ENCODE data around the gene ZNF445.
A peak's percentile ranks its signal among the peaks of the same experiment; 100 is the strongest.
"Not testable (repeated sequence)": the region's sequence is repeated elsewhere in the genome, so short reads cannot be mapped to it uniquely, and the experiment has no call there.

ZNF445 gene

DNA sequence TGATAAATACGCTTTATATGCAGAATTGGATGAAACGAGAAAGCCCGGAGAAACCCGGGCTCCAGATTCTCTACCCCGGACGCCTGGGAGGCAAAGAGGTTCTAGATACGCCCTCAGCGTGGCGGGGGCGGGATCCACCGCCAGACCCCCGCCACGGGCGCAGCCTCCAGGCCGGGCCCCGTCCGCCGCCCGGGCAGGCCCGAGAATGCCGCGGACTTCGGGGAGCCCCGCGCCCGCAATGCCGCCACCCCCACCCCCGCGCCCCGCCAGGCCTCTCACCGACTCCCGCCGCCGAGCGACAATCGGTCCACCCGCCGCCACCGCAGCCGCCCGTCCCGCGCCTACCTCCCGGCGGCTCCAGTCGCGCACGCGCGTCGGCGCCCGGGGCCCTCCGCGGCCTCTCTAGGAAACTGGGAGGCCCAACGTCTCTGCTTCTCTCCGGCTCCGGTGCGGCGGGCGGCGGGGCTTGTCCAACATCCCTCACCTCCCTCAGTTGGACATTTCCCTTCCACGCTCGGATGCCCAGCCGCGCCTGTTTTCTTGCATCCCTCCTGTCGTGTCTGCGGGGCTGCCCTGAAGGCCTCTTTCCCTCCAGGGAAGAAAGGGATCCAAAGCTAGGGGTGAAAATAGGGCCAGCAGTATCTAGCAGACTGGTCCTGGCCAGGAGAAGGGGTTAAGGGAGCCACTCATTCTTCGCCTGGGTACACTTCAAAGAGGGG is at the start of gene ZNF445:
ZNF445 (minus strand) TSS at position 359 of the 719 bp plus-strand sequence. CDS start 22,121 bp downstream, outside the sequence.
- peak; percentile 61 for DNase-seq (ENCODE audit: low read depth)

DNA sequence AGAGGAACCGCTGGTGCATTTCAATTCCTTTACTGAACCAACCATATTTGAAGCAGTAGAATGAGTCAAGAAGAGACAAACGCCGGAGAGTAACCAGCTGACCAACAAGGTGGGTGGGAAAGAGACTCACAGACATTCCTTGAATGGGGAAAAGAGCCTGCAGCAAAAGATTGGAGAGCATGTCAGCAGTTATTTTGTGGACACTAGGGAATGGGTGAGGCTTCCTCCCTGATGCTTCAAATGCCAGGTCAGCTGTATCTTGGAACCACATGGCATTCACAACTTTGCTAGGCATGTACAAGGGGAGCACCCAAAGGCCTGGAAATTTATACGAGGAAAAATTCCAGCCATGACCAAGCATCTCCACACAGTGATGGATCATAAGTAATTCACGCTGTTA is 47.6 kb upstream of the ZNF445 start:
- no peak for DNase-seq (ENCODE audit: low read depth)

GRCh38 chr3:44522494-44522933 is 45.0 kb upstream of the ZNF445 start:
- DNase-seq (ENCODE audit: low read depth), result no peak

- no peak for DNase-seq (ENCODE audit: low read depth)
Observed at GRCh38 chr3:44521721-44522120, 44.3 kb upstream of the ZNF445 start.

DNA sequence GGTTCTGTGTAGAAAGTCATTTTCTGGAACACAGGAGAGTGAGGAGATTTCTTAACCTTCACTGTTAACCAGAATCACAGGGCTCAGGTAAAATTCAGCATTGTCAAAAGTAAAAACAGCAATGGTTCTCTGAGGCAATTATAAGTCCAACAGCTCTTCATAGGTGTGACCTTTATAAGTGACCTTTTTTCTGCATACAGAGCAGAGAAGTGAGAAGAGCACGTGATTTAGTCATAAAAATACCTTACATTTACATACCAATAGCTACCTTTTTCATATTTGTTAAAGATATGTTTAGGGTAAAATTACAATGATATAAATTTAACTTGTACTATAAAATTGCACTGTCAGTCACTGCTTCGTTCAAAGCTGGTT is 41.3 kb upstream of the ZNF445 start:
- DNase-seq (ENCODE audit: low read depth), result no peak

- no peak for DNase-seq (ENCODE audit: low read depth)
Observed at GRCh38 chr3:44516230-44516629, 38.8 kb upstream of the ZNF445 start.

DNA sequence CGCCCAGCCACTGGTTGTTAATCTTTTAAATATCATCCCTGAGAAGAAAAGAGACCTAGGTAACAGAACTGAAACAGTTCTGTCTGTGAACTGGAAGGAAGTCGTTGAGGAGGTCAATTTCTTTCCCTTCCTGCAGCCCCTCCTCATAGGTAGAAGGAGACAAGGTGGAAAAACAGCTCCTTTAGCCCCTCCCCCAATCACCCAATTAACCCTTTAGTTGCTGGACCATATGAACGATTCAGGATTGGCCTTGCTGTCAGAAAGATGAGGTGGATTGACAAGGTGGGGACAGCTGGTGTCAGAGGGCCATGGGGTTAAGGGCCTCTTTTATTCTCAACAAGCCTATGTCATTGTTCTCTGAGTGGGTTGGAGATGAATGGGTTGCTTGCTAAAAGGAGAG is 36.0 kb upstream of the ZNF445 start:
- no peak for DNase-seq (ENCODE audit: low read depth)

DNA sequence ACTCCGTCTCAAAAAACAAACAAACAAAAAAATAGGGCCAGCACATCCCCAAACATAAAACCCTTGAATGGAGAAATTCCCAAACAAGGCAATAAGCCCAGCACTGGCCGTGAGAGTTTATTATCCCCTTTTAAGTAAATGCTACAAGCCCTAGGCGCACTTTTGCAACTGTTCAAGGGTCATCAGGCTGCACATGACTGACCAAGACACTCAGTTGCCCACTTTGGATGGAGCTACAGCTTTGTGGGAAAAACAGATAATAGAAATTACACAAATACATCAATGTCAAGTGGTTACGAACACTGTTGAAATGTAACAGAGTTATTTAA is 33.7 kb upstream of the ZNF445 start:
- DNase-seq (ENCODE audit: low read depth), result no peak

DNA sequence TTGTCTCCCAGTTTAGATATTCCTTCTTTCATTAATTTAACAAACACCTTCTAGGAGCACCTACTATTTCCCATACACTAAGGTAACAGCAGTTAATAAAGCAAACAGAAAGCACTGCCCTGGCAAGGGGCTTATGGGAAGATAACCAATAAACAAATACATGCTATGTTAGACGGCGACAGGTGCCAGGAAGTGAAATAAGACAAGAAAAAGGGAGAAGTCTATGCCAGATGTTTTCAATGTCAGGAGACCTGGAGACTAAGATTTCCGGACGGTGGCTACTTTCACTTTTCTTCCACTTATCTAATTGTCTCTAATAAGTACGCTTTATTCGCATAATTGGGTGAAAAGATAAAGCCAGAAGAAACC is 32.5 kb upstream of the ZNF445 start:
- no peak for DNase-seq (ENCODE audit: low read depth)

GRCh38 chr3:44509393-44509921 is 32.0 kb upstream of the ZNF445 start:
- DNase-seq (ENCODE audit: low read depth), result no peak

DNA sequence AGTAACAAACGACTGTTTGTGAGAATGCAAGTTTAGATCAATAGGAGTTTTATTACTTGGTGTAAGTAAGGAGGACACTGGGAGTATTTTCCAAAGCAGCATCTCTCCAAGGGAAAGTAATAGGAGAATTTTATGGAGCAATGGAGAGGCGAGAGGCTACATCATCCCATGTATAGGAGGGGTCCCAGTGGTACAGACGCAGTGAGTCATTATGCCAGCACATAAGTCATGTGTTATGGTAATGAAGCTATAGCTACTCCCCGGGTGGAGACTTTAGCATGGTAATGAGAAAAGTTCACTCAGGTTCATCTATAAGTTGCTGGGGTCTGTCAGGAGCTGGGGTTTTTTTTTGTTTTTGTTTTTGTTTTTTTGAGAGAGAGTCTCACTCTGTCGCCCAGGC is 29.5 kb upstream of the ZNF445 start:
- DNase-seq (ENCODE audit: low read depth), result no peak

GRCh38 chr3:44506556-44506955 is 29.1 kb upstream of the ZNF445 start:
- DNase-seq (ENCODE audit: low read depth), result no peak

DNA sequence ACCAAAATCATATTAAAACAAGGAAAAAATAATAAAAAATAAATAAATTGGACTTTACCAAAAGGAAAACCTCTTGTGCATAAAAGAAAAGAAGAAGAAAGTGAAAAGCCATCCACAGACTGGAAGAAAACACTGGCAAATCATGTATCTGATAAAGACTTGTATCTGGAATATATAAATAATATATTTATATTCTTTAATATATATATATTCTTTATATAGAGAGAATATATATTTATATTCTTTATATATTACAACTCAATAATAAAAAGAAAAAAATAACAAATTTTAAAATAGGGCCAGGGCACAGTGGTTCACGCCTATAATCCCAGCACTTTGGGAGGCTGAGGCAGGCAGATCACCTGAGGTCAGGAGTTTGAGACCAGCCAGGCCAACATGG is 27.1 kb upstream of the ZNF445 start:
- DNase-seq (ENCODE audit: low read depth), result no peak

DNA sequence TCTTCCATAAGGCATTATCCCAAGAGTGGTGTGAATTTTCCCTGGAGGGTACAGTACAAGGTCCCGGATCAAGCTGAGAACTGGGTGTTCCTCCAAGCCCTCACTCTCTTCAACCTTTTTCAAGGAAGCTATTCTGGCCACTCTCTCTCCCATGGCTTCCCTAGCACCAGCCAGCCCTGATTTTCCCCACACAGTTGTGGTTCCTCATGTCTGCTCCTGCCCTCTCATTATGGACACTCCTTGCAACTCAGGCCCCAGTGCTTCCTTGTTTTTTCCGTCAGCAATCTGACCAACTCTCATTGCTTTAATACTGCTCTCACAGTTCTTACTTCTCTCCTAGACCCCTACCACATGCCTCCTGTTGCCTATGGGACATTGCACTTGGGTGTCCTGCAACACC is 25.7 kb upstream of the ZNF445 start:
- DNase-seq (ENCODE audit: low read depth), result not testable (repeated sequence)

DNA sequence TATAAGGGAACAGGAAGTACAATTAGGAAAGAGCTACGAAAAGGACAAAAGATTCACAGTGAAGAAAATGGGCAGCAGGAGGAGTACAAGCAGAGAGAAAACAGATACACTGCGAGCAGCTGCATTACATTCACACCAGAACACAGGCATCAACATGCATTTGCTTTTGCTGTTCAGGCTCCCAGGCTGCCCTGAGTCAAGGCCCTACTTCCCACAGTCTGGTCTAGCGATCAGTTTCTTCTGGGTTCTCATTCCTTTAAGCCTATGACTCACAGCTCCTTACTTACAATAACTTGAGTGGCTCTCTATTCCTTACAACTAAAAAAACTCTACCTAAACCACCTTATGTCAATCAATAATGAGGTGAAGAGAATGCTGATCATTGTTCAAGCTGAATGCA is 24.5 kb upstream of the ZNF445 start:
- no peak for DNase-seq (ENCODE audit: low read depth)

DNA sequence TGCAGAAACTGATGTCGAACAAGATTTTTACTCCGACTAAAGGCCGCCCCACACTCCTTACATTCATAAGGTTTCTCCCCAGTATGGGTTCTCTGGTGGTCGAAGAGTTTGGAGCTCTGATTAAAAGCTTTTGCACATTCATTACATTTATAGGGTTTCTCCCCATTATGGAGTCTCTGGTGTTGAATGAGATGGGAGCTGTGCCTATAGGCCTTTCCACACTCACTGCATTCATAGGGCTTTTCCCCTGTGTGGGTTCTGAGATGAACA is 22.4 kb upstream of the ZNF445 start:
- DNase-seq (ENCODE audit: low read depth), result not testable (repeated sequence)

DNA sequence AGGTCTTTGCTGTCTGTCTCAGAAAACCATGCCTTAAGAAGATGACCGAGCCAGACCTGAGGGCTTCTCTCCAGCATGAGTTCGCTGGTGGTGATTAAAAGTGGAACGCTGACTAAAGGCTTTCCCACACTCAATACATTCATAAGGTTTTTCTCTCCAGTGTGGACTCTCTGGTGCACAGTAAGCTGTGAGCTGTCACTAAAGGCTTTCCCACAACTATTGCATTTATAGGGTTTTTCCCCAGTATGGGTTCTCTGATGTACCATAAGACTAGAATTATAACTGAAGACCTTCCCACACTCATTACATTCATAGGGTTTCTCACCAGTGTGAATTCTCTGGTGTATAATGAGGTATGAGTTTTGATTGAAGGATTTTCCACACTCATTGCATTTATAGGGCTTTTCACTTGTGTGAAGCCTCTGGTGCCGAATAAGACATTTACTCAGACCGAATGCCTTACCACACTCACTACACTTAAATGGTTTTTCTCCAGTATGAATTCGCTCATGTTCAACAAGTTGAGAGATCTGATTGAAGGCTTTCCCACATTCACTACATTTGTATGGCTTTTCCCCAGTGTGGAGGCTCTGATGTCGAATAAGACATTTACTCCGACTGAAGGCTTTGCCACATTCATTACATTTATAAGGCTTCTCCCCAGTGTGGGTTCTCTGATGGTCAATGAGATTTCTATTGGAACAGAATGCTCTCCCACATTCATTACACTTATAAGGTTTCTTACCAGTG is 21.9 kb upstream of the ZNF445 start:
- DNase-seq (ENCODE audit: low read depth), result no peak

DNA sequence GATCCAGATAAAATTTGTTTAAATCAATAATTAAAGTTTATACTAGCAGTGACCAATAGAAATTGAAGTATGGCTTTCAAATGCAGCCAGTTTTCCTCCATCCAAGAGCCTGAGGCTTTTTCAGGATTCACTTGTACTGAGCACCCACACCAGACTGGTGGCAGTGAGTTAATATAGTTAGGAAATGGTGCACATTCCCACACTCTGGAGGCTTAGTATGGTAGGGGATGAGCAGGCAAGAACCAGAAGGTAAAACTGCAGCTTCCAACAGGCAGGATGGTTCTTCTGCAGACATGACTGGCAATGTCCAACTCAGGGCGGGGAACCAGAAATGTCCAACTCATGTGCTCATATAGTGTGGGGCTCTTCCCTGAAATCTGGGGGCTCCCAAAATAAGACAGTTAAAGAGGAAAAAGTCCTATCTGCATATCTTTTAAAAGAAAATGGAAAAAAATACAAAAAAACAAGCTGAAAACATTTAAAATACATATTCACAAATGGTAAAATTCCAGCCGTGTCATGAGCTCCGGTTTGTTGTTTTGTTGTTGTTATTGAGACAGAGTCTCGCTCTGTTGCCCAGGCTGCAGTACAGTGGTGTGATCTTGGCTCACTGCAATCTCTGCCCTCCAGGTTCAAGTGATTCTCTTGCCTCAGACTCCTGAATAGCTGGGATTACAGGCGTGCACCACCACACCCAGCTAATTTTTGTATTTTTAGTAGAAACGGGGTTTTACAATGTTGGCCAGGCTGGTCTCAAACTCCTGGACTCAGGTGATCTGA is 18.4 kb upstream of the ZNF445 start:
- DNase-seq (ENCODE audit: low read depth), result no peak

GRCh38 chr3:44492496-44492895 is 15.0 kb upstream of the ZNF445 start:
- DNase-seq (ENCODE audit: low read depth), result no peak

- no peak for DNase-seq (ENCODE audit: low read depth)
Observed at GRCh38 chr3:44482721-44483120, 5.3 kb upstream of the ZNF445 start.

DNA sequence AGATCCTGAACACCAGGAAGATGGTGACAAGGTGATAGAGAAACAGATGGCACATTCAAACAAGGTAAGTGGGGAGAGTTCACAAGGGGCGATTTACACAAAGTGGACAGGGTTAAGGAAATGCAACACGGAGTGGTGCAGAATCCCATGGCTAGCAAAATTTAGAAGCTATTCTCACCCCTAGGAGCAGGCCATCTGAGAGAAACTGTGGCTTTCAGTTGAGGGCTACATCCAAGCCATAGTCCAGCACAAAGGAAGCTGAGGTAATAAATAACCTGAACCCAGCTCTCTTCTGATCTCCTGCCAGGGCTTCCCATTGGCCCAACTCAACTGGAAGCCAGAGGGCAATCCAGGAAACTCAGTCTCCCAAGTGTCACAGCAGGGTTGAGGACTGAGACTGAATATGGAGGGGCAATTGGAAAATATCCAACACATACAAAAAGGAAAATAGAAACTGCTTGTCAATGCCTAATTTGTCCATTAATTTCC is 1.2 kb upstream of the ZNF445 start:
- DNase-seq (ENCODE audit: low read depth), result no peak

DNA sequence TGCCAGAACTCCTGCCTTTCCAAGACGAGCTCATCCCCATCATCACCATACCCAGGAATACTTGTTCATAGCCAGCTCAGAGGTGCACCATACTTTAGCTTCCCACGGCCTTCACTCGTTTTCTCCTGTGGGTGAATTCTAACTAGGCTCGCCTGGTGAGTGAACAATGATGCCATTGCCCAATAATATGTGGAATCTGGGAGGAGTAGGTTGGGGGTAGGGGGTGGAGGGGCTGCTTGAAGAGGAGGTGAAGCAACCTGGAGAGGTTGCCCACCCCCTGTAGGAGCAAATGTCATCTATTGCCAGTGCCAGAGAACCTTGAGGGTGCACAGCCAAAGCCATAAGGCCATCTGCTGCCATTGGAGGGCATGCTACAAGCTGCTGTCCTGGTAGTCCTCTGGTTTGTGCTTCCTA is 592 bp upstream of the ZNF445 start:
- no peak for DNase-seq (ENCODE audit: low read depth)

DNA sequence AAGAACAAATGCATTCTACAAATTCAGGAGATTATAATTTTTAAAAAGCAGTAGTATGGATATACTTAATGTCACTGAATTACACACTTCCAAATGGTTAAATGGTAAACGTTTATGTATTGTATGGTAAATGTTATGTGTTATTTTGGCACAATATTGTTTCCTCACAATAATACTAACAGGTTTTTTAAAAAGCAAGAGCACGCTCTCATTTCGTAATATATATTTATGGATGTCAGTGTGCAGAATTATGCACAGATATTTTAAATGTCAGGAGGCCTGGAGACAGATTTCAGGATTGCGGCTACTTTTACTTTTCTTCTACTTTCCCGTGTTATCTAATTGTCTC is 533 bp downstream of the ZNF445 start:
- no peak for DNase-seq (ENCODE audit: low read depth)
